Trophoblast cell (in vitro differentiated cells and primary cell): ENCODE data around the gene ADTRP.

Source experiments
- DNase-seq, 2 donors: peaks; one replicate each; pipeline ENCODE4 v3.0.0-alpha.2; 2016
- H2AFZ ChIP-seq: 2 replicates; pipeline ENCODE4 v1.6.1; 2013; ENCODE audit warnings: low read length, moderate library complexity, mild to moderate bottlenecking; ENCODE audit not compliant: insufficient read depth, poor library complexity
- H2AK5ac ChIP-seq: 2 replicates; pipeline ENCODE4 v1.6.1; 2013; ENCODE audit warnings: mild to moderate bottlenecking, low read length
- H2BK120ac ChIP-seq: 2 replicates; pipeline ENCODE4 v1.6.1; 2013; ENCODE audit warnings: low read length, mild to moderate bottlenecking, moderate library complexity; ENCODE audit not compliant: insufficient read depth, poor library complexity
- H2BK12ac ChIP-seq: 2 replicates; pipeline ENCODE4 v1.6.1; 2013; ENCODE audit warnings: mild to moderate bottlenecking, low read length, moderate library complexity
- H2BK5ac ChIP-seq: 2 replicates; pipeline ENCODE4 v1.6.1; 2013; ENCODE audit warnings: low read length, low read depth, moderate library complexity, mild to moderate bottlenecking; ENCODE audit not compliant: poor library complexity
- H3K14ac ChIP-seq: 2 replicates; pipeline ENCODE4 v1.6.1; 2013; ENCODE audit warnings: mild to moderate bottlenecking, low read length
- H3K18ac ChIP-seq: 2 replicates; pipeline ENCODE4 v1.6.1; 2013; ENCODE audit warnings: mild to moderate bottlenecking, low read length
- H3K23ac ChIP-seq: 2 replicates; pipeline ENCODE4 v1.6.1; 2013; ENCODE audit warnings: low read length
- H3K27ac ChIP-seq: 2 replicates; pipeline ENCODE4 v1.5.1; 2013; ENCODE audit warnings: low read depth, mild to moderate bottlenecking, inconsistent platforms, low read length, moderate library complexity
- H3K27me3 ChIP-seq: 2 replicates; pipeline ENCODE4 v1.6.1; 2013; ENCODE audit warnings: inconsistent platforms, mild to moderate bottlenecking, low read length, moderate library complexity; ENCODE audit not compliant: insufficient read depth
- H3K36me3 ChIP-seq, 2 experiments: 1 replicate in 1 of 2; 2 replicates in 1 of 2; pipeline ENCODE4 v1.6.1; 2013; ENCODE audit warnings: low read length in 2 of 2, mild to moderate bottlenecking in 2 of 2, moderate library complexity in 1 of 2; ENCODE audit not compliant: insufficient read depth in 2 of 2, control insufficient read depth in 1 of 2
- H3K4ac ChIP-seq: 2 replicates; pipeline ENCODE4 v1.6.1; 2013; ENCODE audit warnings: low read depth, mild to moderate bottlenecking, low read length, moderate library complexity
- H3K4me1 ChIP-seq, 2 experiments: 1 replicate in 1 of 2; 2 replicates in 1 of 2; pipeline ENCODE4 v1.6.1; 2013; ENCODE audit warnings: low read length in 2 of 2, mild to moderate bottlenecking in 2 of 2, moderate library complexity in 1 of 2; ENCODE audit not compliant: insufficient read depth in 2 of 2, control insufficient read depth in 1 of 2
- H3K4me2 ChIP-seq: 2 replicates; pipeline ENCODE4 v1.6.1; 2013; ENCODE audit warnings: inconsistent platforms, mild to moderate bottlenecking, low read length, moderate library complexity
- H3K4me3 ChIP-seq: 2 replicates; pipeline ENCODE4 v1.5.1; 2013; ENCODE audit warnings: mild to moderate bottlenecking, low read depth, low read length, inconsistent platforms
- H3K79me1 ChIP-seq: one replicate; pipeline ENCODE4 v1.6.1; 2013; ENCODE audit warnings: low read length
- H3K79me2 ChIP-seq: 2 replicates; pipeline ENCODE4 v1.6.1; 2013; ENCODE audit warnings: low read length, mild to moderate bottlenecking; ENCODE audit not compliant: control insufficient read depth, insufficient read depth, poor library complexity
- H3K9ac ChIP-seq: 2 replicates; pipeline ENCODE4 v1.6.1; 2013; ENCODE audit warnings: mild to moderate bottlenecking, low read length
- H3K9me3 ChIP-seq: 2 replicates; pipeline ENCODE4 v1.6.1; 2013; ENCODE audit warnings: low read depth, mild to moderate bottlenecking, control low read depth, inconsistent platforms, low read length; ENCODE audit not compliant: insufficient read depth
- H4K12ac ChIP-seq: 2 replicates; pipeline ENCODE4 v1.6.1; 2013; ENCODE audit warnings: low read depth, mild to moderate bottlenecking, low read length, moderate library complexity
- H4K8ac ChIP-seq: 2 replicates; pipeline ENCODE4 v1.6.1; 2013; ENCODE audit warnings: low read depth, mild to moderate bottlenecking, low read length, moderate library complexity
- H4K91ac ChIP-seq: one replicate; pipeline ENCODE4 v1.6.1; 2013; ENCODE audit warnings: low read depth, mild to moderate bottlenecking, low read length, moderate library complexity
- WGBS: extraction: QIAGEN DNeasy Blood & Tissue Kit; methylation state at CpG from one replicate; pipeline ENCODE4 v1.1.7; 2013; ENCODE audit warnings: missing lambda C conversion rate; ENCODE audit not compliant: insufficient read length, insufficient coverage; ENCODE audit errors: extremely low coverage; 5-methylcytosine and 5-hydroxymethylcytosine counted together

The ADTRP gene

GRCh38 chr6:11706171-11706570, 72.4 kb downstream of the ADTRP start:
- Histone ChIP-seq H3K4me3 (no peak overlapping the region), H4K12ac (no peak overlapping the region), H3K79me1 (no peaks in the 10 kb centered on the region), H2BK5ac (no peak overlapping the region), H3K27me3 (no peaks in the 10 kb centered on the region), H3K27ac (no peak overlapping the region), H3K14ac (no peak overlapping the region), H4K91ac (no peak overlapping the region), H3K9ac (no peak overlapping the region), H2AFZ (no peak overlapping the region), H3K18ac (no peak overlapping the region), H2BK120ac (no peak overlapping the region), H3K4me1 (no peaks in the 10 kb centered on the region), H2AK5ac (no peak overlapping the region), H3K4ac (no peak overlapping the region), H3K9me3 (peaks cover 2% of the 10 kb centered on the region), H2BK12ac (no peak overlapping the region), H4K8ac (no peak overlapping the region), H3K4me2 (no peak overlapping the region), H3K36me3 (no peaks in the 10 kb centered on the region), H3K79me2 (no peaks in the 10 kb centered on the region), H3K23ac (no peak overlapping the region)
- WGBS: no CpG with 5 or more reads among the region's 4 CpGs
- DNase-seq: no peak

GRCh38 chr6:11705483-11705882, 73.1 kb downstream of the ADTRP start:
- no peaks in the 10 kb centered on the region for H3K4me1 ChIP-seq
- H3K4me2 ChIP-seq: no peak overlapping the region
- H3K4ac ChIP-seq: no peak overlapping the region
- H4K12ac ChIP-seq: no peak overlapping the region
- H3K27me3 ChIP-seq: no peaks in the 10 kb centered on the region
- DNase-seq: no peak
- no peak overlapping the region for H2BK12ac ChIP-seq
- H3K9ac ChIP-seq: no peak overlapping the region
- no peaks in the 10 kb centered on the region for H3K79me1 ChIP-seq
- no peaks in the 10 kb centered on the region for H3K79me2 ChIP-seq
- no peak overlapping the region for H4K8ac ChIP-seq
- H3K14ac ChIP-seq: no peak overlapping the region
- H2AK5ac ChIP-seq: no peak overlapping the region
- peaks cover 2% of the 10 kb centered on the region for H3K9me3 ChIP-seq
- no peak overlapping the region for H4K91ac ChIP-seq
- H3K18ac ChIP-seq: no peak overlapping the region
- no peaks in the 10 kb centered on the region for H3K36me3 ChIP-seq
- no peak overlapping the region for H2BK5ac ChIP-seq
- no peak overlapping the region for H2AFZ ChIP-seq
- no peak overlapping the region for H3K27ac ChIP-seq
- no peak overlapping the region for H3K4me3 ChIP-seq
- no peak overlapping the region for H2BK120ac ChIP-seq
- WGBS: no CpG with 5 or more reads among the region's 4 CpGs
- no peak overlapping the region for H3K23ac ChIP-seq

- Histone ChIP-seq H2AFZ (no peak overlapping the region), H3K4ac (no peak overlapping the region), H3K79me1 (no peaks in the 10 kb centered on the region), H3K27me3 (no peaks in the 10 kb centered on the region), H2BK120ac (no peak overlapping the region), H3K18ac (no peak overlapping the region), H4K8ac (no peak overlapping the region), H4K91ac (no peak overlapping the region), H2BK12ac (no peak overlapping the region), H3K4me1 (no peaks in the 10 kb centered on the region), H3K36me3 (no peaks in the 10 kb centered on the region), H3K27ac (no peak overlapping the region), H2AK5ac (no peak overlapping the region), H2BK5ac (no peak overlapping the region), H3K9ac (no peak overlapping the region), H3K23ac (no peak overlapping the region), H3K9me3 (peaks cover 2% of the 10 kb centered on the region), H3K4me3 (no peak overlapping the region), H4K12ac (no peak overlapping the region), H3K4me2 (no peak overlapping the region), H3K79me2 (no peaks in the 10 kb centered on the region), H3K14ac (no peak overlapping the region)
- WGBS: no CpG with 5 or more reads among the region's 7 CpGs
- no peak for DNase-seq
Observed at GRCh38 chr6:11705069-11705468, 73.5 kb downstream of the ADTRP start.

GRCh38 chr6:11703725-11704124, 74.9 kb downstream of the ADTRP start:
- no peaks in the 10 kb centered on the region for H3K4me1 ChIP-seq
- H2BK120ac ChIP-seq: no peak overlapping the region
- H2AFZ ChIP-seq: no peak overlapping the region
- H3K79me2 ChIP-seq: no peaks in the 10 kb centered on the region
- no peak for DNase-seq
- no peak overlapping the region for H3K27ac ChIP-seq
- no peak overlapping the region for H3K9ac ChIP-seq
- no peaks in the 10 kb centered on the region for H3K36me3 ChIP-seq
- no peak overlapping the region for H4K12ac ChIP-seq
- H3K18ac ChIP-seq: no peak overlapping the region
- H3K27me3 ChIP-seq: no peaks in the 10 kb centered on the region
- no peak overlapping the region for H4K8ac ChIP-seq
- H3K14ac ChIP-seq: no peak overlapping the region
- H2BK5ac ChIP-seq: no peak overlapping the region
- no peak overlapping the region for H3K4ac ChIP-seq
- H3K79me1 ChIP-seq: no peaks in the 10 kb centered on the region
- H3K4me3 ChIP-seq: no peak overlapping the region
- no peak overlapping the region for H3K23ac ChIP-seq
- H2BK12ac ChIP-seq: no peak overlapping the region
- WGBS: no CpG with 5 or more reads among the region's 6 CpGs
- no peak overlapping the region for H4K91ac ChIP-seq
- H2AK5ac ChIP-seq: no peak overlapping the region
- peaks cover 2% of the 10 kb centered on the region for H3K9me3 ChIP-seq
- no peak overlapping the region for H3K4me2 ChIP-seq
